Daoy (cell line): Measurements from ENCODE around the gene ENOX1. TPM values are rescaled to one million over a fixed set of nuclear protein-coding genes. Genes with fewer than 3 reads are reported as not detected.

Experiments
- DNase-seq: peaks from one replicate; pipeline ENCODE4 v3.0.0-alpha.2; 2015; ENCODE audit warnings: low read depth
- total RNA-seq: library from RNA; depleted of rRNA; stranded (reverse); fragments of >200 nt; shearing (Covaris generic); gene quantifications from 2 replicates; pipeline ENCODE4 v1.2.3, GENCODE V29; 2014

The ENOX1 gene
- total RNA-seq, 1 experiment from 2014 or later, result 0.69 TPM

GRCh38 chr13:43669964-43670363 is 116.8 kb downstream of the ENOX1 start:
- no peak for DNase-seq

GRCh38 chr13:43669101-43669500 is 117.7 kb downstream of the ENOX1 start:
- DNase-seq, result no peak

DNA sequence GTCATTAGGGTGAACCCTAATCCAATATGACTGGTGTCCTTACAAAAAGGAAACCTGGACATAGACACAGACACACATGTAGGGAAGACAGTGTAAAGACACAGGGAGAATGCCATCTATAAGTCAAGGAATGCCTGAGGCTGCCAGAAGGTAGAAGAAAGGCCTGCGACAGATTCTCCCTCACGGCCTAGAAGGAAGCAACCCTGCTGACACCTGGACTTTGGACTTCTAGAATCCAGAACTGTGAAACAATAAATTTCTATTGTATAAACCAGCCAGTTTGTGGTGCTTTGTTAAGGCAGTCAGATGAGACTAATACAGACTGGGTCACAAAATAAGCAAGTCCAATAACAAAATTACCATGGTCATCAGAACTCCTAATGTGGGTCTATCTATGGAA is 120.4 kb downstream of the ENOX1 start:
- DNase-seq, result no peak

DNA sequence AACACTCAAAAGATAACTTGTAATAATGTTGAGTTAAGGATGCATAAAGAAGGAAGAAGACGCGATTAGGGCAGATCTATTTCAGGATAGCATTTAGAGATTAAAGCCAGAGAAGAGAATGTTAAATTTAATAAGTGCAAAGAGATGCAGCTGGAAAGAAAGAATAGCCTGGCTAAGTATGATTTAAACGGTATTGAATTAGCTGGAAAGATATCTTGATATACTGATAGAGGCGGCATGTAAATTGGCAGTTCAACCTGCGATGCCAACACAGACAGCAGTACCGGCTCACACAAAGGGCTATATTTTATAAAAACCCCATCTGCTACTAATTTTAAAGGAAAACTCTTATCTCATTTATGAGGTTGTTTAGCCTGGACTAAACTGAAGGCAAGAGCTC is 121.4 kb downstream of the ENOX1 start:
- no peak for DNase-seq

DNA sequence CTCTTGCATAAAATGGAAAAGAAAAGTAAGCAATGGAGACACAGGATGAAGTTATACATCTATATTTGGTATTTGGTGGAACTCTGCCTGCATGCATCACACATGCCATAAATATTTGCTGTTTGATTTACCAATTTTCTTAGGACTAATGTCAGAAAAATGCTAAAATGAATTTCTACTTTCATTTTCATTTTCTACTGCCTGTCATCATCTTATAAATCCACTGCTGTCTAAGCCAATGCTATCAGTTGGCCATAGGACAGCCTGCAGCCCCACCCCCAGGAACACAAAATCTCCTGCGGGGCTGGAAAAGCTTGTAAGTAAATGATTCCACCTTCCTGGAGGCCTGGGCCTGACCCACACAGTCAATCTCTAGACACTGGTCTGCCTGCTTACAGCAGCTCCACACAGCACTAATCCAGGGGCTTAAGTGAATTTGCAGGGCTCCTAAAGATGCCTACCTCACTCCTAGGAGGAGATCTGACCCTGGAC is 122.0 kb downstream of the ENOX1 start:
- peak; percentile 14 for DNase-seq

GRCh38 chr13:43663474-43664090 is 123.2 kb downstream of the ENOX1 start:
- no peak for DNase-seq

DNA sequence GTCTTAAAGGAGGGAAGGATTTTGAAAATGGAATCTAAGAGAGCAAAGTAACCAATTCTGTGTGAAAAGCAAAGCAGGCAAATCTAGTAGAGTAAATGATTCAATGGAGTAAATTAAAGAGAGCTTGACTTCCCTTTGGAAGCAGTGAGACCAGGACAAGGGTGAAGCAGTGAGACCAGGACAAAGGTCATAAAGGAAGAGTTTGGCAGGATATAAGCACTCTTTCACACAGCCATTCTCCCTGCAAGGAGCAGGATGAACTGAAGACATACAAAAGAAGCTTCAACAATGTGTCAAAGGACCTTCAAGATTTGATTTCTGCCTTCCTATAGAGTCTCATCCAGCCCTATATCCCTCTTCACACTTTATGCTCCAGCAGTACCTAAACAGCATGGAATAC is 123.8 kb downstream of the ENOX1 start:
- no peak for DNase-seq

- no peak for DNase-seq
Observed at GRCh38 chr13:43661161-43661830, 125.5 kb downstream of the ENOX1 start.

DNA sequence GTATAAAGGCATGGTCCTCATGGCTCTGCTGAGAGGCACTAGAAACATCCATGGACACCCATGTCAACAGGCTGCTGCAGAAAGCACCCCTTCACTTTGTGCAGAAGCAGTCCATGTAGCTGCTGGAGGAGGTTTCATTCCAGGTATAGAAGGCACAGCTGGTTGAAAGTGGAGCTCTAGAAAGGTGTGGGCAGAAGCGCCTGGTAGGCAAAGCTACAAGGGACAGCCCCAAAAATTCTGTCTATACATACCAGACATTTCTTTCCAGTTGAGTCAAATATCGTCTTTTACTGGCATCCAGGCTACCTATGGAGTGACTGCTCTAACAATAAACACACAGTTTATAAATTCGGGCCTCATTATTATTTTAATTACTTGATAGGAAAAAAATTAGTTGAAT is 129.3 kb downstream of the ENOX1 start:
- DNase-seq, result no peak

- no peak for DNase-seq
Observed at GRCh38 chr13:43653980-43654379, 132.8 kb downstream of the ENOX1 start.

- no peak for DNase-seq
Observed at GRCh38 chr13:43653395-43653794, 133.4 kb downstream of the ENOX1 start.

DNA sequence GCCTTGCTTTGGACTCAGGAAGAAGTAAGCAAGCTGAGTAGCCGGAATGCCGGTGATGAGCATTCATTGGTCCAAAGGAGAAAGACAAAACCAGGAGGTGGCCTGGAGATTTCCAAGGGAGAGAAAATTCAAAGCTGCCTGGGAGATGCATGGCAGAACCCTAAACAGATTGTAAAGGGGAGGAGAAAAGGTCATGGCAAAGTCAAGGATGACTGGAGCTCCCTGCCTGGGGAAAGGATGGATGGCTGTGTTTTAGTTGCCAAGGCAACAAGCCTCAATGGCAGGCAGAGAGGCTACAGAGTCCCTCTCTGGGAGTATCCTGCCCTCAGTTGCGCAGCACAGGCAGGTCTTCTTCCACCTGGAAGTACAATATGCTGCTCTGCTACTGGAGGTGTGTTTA is 134.0 kb downstream of the ENOX1 start:
- no peak for DNase-seq

- no peak for DNase-seq
Observed at GRCh38 chr13:43650882-43651281, 135.9 kb downstream of the ENOX1 start.

DNA sequence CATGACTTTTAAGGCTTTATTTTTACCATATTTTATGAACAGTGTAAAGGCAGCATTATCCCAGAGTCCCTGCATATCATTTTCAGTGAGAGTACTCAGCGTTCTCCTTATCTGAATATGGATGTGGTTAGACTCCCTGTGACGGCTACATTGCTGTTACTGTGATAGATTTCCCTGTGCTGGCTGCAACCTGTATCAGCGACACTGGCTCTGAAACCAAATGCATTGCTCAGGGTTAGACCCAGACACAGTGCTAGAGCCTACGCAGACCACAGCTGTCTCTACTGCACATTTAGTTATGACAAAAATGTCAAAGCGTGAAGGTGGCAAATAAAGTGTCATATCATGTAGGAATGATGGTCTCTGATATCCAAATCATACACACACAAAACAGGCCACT is 138.0 kb downstream of the ENOX1 start:
- no peak for DNase-seq

DNA sequence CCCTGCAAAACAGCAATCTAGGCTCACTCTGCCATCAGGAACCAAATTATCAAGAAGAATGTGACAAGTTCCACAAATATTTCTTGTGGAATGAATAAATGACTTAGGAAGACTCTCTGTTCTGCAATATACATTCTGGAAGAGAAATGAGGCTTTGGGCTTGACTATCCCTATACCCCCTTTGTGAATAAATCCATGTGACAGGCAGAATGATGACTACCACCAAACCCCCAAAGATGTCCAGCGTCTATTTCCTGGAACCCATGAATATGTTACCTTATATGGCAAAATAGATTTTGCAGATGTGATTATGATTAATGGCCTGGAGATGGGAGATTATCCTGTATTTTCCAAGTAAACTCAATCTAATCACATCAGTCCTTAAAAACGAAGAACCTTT is 139.3 kb downstream of the ENOX1 start:
- DNase-seq, result no peak

DNA sequence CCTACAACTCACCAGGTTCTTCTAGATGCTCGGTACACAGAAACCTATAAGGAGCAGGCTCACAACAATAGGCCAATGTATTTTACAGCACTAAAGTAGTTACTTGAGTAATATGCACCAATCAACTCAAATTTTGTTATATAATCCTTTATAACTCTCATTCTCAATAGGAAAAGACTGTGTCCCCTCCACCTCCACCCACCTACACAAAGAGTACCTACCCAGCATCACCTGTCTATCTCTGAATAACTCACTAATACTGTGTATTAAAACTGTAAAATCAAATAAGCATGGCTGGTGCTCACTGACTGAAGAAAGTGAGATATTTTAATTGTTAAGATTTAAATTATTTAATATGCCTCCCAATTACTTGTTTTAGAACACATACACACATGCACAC is 146.3 kb downstream of the ENOX1 start:
- DNase-seq, result no peak

- DNase-seq, result no peak
Observed at GRCh38 chr13:43631106-43631505, 155.7 kb downstream of the ENOX1 start.

- no peak for DNase-seq
Observed at GRCh38 chr13:43629691-43630480, 156.9 kb downstream of the ENOX1 start.

GRCh38 chr13:43626994-43627393 is 159.8 kb downstream of the ENOX1 start:
- no peak for DNase-seq

DNA sequence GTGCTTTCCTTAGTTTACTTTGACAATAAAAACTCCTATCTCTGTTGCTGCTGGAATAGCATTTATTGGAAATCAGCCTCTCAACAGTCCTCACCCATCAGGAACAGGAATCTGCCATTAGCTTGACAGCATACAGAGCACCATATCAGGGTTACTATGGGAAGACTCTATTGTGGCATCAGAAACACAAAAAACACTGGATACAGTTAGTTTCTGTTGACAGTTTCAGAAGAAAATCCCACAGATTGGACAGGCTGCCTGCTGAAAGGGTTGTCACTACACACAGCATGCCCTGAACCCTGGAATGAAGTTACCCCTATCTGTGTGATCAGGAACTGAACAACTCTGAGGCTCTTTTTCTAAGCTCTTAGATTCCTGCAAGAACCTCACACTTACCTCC is 172.7 kb downstream of the ENOX1 start:
- no peak for DNase-seq

DNA sequence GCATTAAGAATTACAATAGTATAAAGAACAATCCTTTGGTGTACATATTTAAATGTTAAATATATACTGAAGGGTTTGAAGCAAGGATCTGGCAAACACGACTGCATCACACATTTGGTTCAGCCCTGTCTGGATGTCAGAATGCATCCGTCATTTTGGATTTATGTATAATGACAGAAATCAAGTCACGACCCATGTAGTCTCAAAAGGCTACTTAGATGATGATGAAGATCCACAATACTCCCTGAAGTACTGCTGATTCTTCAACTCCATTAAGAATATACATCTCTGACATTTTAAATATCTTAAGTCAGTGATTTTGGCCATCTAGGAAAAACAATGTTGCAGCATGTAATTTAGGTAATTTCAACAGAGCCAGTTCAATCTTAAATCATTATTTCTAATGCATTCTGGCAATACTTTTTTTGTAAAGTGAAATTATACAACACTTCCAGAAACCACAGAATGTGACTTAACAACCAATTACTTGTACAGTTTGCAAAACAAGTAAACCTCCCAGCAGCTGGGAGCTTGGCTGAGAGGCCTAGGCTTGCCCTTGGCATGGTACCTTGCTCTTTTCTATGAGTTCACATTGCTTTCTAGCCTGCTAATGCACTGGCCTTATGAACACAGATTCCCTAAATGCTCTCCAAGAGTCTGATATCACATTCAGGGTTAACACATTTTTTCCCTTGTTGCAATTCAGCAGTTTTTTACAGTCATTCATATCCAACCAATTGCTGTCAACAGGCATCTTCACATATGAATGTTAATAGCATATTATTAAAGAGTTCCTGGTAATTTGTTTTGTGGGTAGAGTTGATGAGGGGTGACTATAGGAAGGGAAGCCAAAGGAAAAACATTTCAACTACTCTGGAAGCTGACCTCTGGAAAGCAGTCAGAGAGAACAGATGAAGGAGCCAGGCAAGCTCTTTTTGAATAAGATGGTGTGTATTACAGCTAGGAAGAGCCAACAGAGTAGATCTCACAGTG is 175.2 kb downstream of the ENOX1 start:
- no peak for DNase-seq
